Kidney epithelial cell (primary cell): ENCODE measurements around the gene SPNS2. TPM values are rescaled to one million over a fixed set of nuclear protein-coding genes. Genes with fewer than 3 reads are reported as not detected.

Source experiments
- DNase-seq: peaks from one replicate; pipeline ENCODE4 v3.0.0-alpha.2; 2010; ENCODE audit warnings: low read depth
- H3K27me3 ChIP-seq: 2 replicates; pipeline ENCODE4 v1.6.0; 2011; ENCODE audit warnings: low read length; ENCODE audit not compliant: control insufficient read depth, insufficient read depth
- H3K36me3 ChIP-seq: 2 replicates; pipeline ENCODE4 v1.5.1; 2011; ENCODE audit warnings: low read length; ENCODE audit not compliant: control insufficient read depth, insufficient read depth
- H3K4me3 ChIP-seq: 2 replicates; pipeline ENCODE4 v1.5.1; 2011; ENCODE audit warnings: low read depth, mild to moderate bottlenecking, control low read depth, low read length
- total RNA-seq: library from RNA; depleted of rRNA; stranded (reverse); fragments of >200 nt; gene quantifications from 2 replicates; pipeline ENCODE4 v1.2.3, GENCODE V29; 2015
- TF ChIP-seq, protein P1 (sequence below): IDR thresholded peaks from 2 replicates; pipeline ENCODE4 v1.5.1; 2011; ENCODE audit warnings: mild to moderate bottlenecking, moderate library complexity, low read length, control low read depth, inconsistent platforms; ENCODE audit not compliant: insufficient read depth, poor library complexity, severe bottlenecking

The SPNS2 gene
- total RNA-seq, 1 donor from 2014 or later, result 47.3 TPM

DNA sequence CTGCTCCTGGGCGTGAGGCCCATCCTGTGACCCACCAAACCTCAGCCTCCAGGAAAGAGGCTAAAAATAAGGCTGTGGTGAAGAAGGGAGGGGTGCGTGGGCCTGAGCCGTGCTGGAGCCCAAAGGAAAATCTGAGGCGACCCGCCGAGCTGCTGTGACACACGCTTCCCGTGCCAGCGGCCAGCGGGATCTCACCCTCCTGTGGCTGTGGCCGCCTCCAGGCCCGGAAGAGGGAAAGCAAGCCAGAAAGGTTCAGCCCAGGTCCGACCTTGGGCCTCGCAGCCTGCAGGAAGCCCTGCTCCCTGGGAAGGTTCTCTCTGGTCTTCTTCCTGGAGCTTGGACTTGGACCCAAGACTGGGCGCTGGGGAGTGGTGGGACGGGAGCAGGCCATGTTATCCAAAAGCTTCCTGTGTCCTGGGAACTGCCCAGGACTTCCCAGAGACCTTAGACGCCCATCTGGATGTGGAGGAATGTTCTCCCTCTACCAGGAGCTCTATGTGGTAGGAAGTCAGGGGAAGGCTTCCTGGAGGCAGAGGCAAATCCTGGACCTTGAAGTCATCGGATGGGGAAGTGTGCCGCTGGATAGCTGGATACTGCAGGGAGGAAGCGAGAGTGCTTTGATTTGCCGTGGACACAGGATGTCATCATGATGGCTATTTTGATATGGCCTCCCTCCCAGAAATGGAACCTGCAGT is 11.4 kb downstream of the SPNS2 start:
- TF ChIP-seq, protein P1, sequence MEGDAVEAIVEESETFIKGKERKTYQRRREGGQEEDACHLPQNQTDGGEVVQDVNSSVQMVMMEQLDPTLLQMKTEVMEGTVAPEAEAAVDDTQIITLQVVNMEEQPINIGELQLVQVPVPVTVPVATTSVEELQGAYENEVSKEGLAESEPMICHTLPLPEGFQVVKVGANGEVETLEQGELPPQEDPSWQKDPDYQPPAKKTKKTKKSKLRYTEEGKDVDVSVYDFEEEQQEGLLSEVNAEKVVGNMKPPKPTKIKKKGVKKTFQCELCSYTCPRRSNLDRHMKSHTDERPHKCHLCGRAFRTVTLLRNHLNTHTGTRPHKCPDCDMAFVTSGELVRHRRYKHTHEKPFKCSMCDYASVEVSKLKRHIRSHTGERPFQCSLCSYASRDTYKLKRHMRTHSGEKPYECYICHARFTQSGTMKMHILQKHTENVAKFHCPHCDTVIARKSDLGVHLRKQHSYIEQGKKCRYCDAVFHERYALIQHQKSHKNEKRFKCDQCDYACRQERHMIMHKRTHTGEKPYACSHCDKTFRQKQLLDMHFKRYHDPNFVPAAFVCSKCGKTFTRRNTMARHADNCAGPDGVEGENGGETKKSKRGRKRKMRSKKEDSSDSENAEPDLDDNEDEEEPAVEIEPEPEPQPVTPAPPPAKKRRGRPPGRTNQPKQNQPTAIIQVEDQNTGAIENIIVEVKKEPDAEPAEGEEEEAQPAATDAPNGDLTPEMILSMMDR, result no peak
- Histone ChIP-seq H3K4me3 (no peak overlapping the region), H3K27me3 (no peaks in the 10 kb centered on the region), H3K36me3 (peaks cover 1% of the 10 kb centered on the region)
- DNase-seq, result no peak

DNA sequence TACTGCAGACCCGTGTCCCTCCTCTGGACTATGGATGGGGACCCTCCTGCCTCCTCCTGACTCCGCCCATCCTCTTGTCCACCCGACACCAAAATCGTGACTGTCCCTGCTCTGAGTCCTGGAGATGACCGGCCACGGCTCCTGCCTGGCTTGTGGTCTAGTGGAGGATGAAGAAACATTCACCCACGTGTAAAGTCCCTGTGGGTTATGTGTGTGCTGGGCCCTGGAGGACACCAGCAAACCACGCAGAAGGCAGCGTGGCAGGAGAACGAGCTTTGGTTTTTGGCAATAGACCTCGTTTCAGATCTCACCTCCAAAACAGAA is 11.9 kb downstream of the SPNS2 start:
- DNase-seq, result no peak
- Histone ChIP-seq H3K36me3 (peaks cover under 1% of the 10 kb centered on the region), H3K4me3 (no peak overlapping the region), H3K27me3 (no peaks in the 10 kb centered on the region)
- TF ChIP-seq, protein P1, result no peak

DNA sequence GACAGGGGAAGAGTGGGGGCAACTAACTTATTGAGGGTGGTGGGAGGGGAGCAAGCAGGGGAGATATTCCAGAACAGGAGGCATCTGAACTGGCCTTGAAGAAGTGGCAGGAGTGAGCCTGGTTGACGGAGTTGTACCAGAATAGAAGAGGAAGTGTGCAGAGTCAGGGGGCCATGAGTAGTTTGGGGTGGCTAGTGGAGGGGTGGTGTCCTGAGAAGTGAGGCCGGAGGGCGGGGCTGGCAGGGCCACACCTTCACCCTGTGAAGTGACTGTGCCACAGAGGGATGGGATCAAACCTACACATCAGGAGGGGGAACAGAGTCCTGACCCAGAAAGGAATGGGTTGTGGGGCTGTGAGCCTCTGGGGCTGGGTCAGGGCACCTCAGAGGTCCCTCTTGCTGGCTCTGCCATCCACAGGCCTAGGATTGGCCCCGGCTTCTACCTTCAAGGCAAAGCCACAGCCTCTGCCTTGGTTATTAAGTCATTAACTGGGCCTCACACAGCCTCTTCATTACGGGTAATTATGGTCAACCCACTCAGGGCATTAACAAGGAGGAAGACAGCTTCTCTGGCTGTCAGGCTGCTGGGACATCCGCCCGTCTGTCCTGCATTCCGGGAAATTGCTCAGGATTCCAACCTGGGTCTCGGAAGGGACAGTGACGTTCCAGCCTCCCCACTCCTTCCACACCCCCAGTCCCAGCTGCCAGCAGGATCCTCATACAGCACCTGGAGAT is 12.7 kb downstream of the SPNS2 start:
- Histone ChIP-seq H3K4me3 (no peak overlapping the region), H3K27me3 (no peaks in the 10 kb centered on the region), H3K36me3 (no peaks in the 10 kb centered on the region)
- TF ChIP-seq, protein P1, result no peak
- DNase-seq, result no peak

DNA sequence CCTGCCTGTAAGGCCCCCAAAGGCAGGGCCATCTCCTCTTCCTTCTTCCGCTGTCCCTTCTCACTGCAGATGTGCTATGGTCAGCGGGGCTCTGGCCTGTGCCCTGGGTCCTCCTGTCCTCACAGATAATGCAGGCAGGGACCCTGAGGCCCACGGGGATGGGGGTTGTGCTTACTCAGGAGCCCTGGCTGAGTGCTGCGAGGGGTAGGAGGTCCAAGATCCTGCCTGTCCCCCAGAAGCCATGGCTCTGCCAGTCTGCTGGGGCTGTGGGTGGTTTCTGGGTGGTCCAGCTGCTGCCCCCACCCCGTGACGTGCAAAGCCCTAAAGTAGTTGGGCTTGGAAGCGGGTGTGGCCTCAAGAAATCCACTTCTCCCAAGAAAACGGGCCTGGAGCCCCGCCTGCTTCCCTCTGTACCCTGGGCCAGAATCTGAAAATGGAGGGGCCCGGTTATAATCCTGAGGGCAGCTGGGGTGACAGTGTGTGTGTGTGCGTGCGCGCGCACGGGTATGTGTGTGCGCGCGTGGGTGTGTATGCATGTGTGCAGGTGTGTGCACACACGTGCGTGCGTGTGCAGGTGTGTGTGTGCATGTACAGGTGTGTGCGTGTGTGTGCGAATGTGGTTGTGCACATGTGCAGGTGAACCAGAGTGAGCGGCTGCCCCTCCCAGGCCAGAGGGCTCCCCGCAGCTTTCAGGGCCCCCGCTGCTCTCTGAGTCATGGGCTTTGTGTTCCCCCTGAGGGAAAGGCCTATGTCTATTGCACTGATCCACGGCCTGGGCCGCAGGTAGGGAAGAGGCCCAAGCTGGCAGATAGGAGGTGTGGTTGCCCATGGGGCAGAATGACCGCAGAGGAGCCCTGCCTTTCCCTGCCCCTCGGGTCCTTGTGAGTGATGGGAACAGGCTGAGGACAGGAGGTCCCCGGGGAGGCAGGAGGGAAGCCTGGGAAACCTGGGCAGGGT is 13.8 kb downstream of the SPNS2 start:
- TF ChIP-seq, protein P1, result no peak
- Histone ChIP-seq H3K27me3 (no peaks in the 10 kb centered on the region), H3K4me3 (no peak overlapping the region), H3K36me3 (no peaks in the 10 kb centered on the region)
- no peak for DNase-seq

DNA sequence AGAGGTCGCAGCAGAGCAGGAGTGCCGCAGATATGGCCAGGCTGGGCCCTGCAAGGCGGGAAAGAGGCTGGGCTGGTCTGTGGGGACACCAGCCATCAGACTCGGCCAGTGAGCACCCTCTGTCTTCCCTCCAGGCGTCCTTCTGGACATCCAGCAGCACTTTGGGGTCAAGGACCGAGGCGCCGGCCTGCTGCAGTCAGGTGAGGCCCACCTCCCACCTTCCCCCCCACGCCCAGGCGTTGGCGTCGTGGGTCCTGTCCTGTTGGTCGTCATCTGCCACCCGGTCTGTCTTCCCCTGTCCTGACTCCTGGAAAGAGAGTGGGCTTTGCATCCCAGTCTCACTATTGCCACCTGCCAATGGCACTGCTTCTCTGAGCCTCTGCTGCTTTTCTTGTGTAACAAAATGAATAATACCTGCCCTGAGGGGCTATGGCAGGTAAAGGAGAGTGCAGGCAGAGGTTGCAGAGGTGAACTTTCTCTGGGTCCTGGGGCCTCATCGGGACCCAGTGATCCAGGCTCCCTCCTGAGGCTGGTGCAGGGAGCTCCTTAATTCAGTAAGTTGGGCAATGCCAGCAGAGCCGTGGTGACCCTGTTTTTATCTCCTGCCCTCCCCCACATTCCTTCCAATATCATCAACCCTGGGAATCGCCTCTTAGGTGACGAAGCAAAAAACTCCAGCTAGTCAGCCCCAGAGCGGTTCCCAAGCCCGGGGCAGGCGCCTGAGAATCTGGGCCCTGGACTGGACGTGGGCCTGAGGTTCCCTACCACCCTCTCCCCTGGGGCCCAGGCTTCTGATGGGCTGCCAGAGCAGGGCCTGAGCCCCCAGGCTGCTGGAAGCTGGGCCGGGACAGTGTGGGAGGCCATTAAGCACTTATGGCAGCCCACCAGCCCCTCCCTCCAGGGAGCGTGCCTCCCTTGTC is 14.7 kb downstream of the SPNS2 start:
- Histone ChIP-seq H3K36me3 (no peaks in the 10 kb centered on the region), H3K4me3 (no peak overlapping the region), H3K27me3 (no peaks in the 10 kb centered on the region)
- DNase-seq, result no peak
- TF ChIP-seq, protein P1, result no peak
